ENCODE results near the gene STAM. TPM values are rescaled to one million over a fixed set of nuclear protein-coding genes. Genes with fewer than 3 reads are reported as not detected.

STAM gene
- total and polyA plus RNA-seq, 10 of the 15 experiments (the other 5 are each of a cell fraction or from before 2014, with no cell fraction given), result 8.8 to 15.9 (median 14.4) TPM

GRCh38 chr10:17701301-17701700 is 57.4 kb downstream of the STAM start:
- H3K27me3 ChIP-seq (replicated peaks in 1 of 2; ENCODE audit: control insufficient read depth in 2 of 2, insufficient read depth in 2 of 2, low read length in 1 of 2), result no peaks in the 10 kb centered on the region
- WGBS (ENCODE audit: insufficient coverage, insufficient replicate concordance, low lambda C conversion rate, missing lambda C conversion rate), result 98% methylated on average over 3 of the region's 3 CpGs
- peaks cover 0 to 12% of the 10 kb centered on the region in 2 experiments; a peak in 3 of 4 replicates for H3K36me3 ChIP-seq (ENCODE audit: control insufficient read depth in 2 of 2, insufficient read depth in 2 of 2, low read length in 1 of 2)
- no peak for ATAC-seq
- H3K4me1 ChIP-seq (ENCODE audit: control insufficient read depth, insufficient read depth, low read length), result no peaks in the 10 kb centered on the region
- POLR2A ChIA-PET, result no interaction called here
- H4K20me1 ChIP-seq (ENCODE audit: control insufficient read depth, insufficient read depth), result no peaks in the 10 kb centered on the region
- CTCF ChIA-PET, result no interaction called here
- RAD21 ChIA-PET (ENCODE audit: unreplicated experiment), result no interaction called here
- H2AFZ ChIP-seq (ENCODE audit: control insufficient read depth, low read depth, low read length), result no peak overlapping the region
- no peak for TF ChIP-seq CBFB (IDR thresholded peaks at IDR 0.05; ENCODE audit: low read depth)
- no peak for TF ChIP-seq FOXM1 (IDR thresholded peaks at IDR 0.05; ENCODE audit: low read depth, low read length)
- TF ChIP-seq E4F1 (IDR thresholded peaks at IDR 0.05; ENCODE audit: borderline replicate concordance, partially characterized antibody), result no peak
- TF ChIP-seq ZSCAN29 (IDR thresholded peaks at IDR 0.05), result no peak
- no peak overlapping the region for H3K27ac ChIP-seq (ENCODE audit: control insufficient read depth, insufficient read depth)
- BruUV-seq (replicated peaks), result no TSS peak
- H3K9me3 ChIP-seq (replicated peaks; ENCODE audit: control insufficient read depth, insufficient read depth, low read length), result no peaks in the 10 kb centered on the region
- intact Hi-C loops (cut with micrococcal nuclease; ENCODE audit: unreplicated experiment) (no loop called here), in situ Hi-C loops (cut with MboI) (no loop called here)
- H3K79me2 ChIP-seq (ENCODE audit: control insufficient read depth, insufficient read depth, low read length), result no peaks in the 10 kb centered on the region
- SMC1A ChIA-PET (ENCODE audit: uncharacterized antibody, unreplicated experiment), result interaction anchor here (1.0 kb wide), 1 partner anchor 13 kb away, joined by 3 read pairs; no protein-coding TSS in a partner anchor
- H3K4me2 ChIP-seq (ENCODE audit: control insufficient read depth, insufficient read depth), result no peak overlapping the region
- FAIRE-seq, result no peak
- DNase-seq (ENCODE audit: low read depth, low spot score), result no peak
- H3K4me3 ChIP-seq, result no peak overlapping the region
- H3K9ac ChIP-seq (ENCODE audit: control insufficient read depth, insufficient read depth, low read length), result no peak overlapping the region

GRCh38 chr10:17703706-17704105 is 59.8 kb downstream of the STAM start:
- ChIA-PET RAD21 (ENCODE audit: unreplicated experiment) (interaction anchor here (1.1 kb wide), 1 partner anchor 60 kb away, joined by 3 read pairs; the partner anchor contains the start of gene STAM), CTCF (no interaction called here), POLR2A (no interaction called here), SMC1A (ENCODE audit: uncharacterized antibody, unreplicated experiment) (interaction anchor here (1.1 to 3.3 kb wide), 4 partner anchors 9 to 84 kb away, joined by 3 to 12 read pairs (median 4); partner anchors contain the start of gene STAM)
- no peaks in the 10 kb centered on the region for H3K4me1 ChIP-seq (ENCODE audit: control insufficient read depth, insufficient read depth, low read length)
- H3K79me2 ChIP-seq (ENCODE audit: control insufficient read depth, insufficient read depth, low read length), result no peaks in the 10 kb centered on the region
- in situ Hi-C loops (cut with MboI) (no loop called here), intact Hi-C loops (cut with micrococcal nuclease; ENCODE audit: unreplicated experiment) (no loop called here)
- no peak overlapping the region for H3K9ac ChIP-seq (ENCODE audit: control insufficient read depth, insufficient read depth, low read length)
- no peaks in the 10 kb centered on the region for H3K27me3 ChIP-seq (replicated peaks in 1 of 2; ENCODE audit: control insufficient read depth in 2 of 2, insufficient read depth in 2 of 2, low read length in 1 of 2)
- no peak overlapping the region for H3K27ac ChIP-seq (ENCODE audit: control insufficient read depth, insufficient read depth)
- no TSS peak for BruUV-seq (replicated peaks)
- no peak for DNase-seq (ENCODE audit: low read depth, low spot score)
- FAIRE-seq, result no peak
- no peaks in the 10 kb centered on the region for H4K20me1 ChIP-seq (ENCODE audit: control insufficient read depth, insufficient read depth)
- no peak overlapping the region for H3K4me3 ChIP-seq
- WGBS (ENCODE audit: insufficient coverage, insufficient replicate concordance, low lambda C conversion rate, missing lambda C conversion rate), result 97% methylated on average over 3 of the region's 3 CpGs
- ATAC-seq, result no peak
- H3K36me3 ChIP-seq (ENCODE audit: control insufficient read depth in 2 of 2, insufficient read depth in 2 of 2, low read length in 1 of 2), result peaks cover 1 to 12% of the 10 kb centered on the region in 2 experiments
- no peak overlapping the region for H2AFZ ChIP-seq (ENCODE audit: control insufficient read depth, low read depth, low read length)
- no peaks in the 10 kb centered on the region for H3K9me3 ChIP-seq (replicated peaks; ENCODE audit: control insufficient read depth, insufficient read depth, low read length)
- no peak overlapping the region for H3K4me2 ChIP-seq (ENCODE audit: control insufficient read depth, insufficient read depth)
- TF ChIP-seq RAD51 (IDR thresholded peaks at IDR 0.05) (no peak), BMI1 (IDR thresholded peaks at IDR 0.05; ENCODE audit: borderline replicate concordance) (no peak), RELB (IDR thresholded peaks at IDR 0.05; ENCODE audit: low read depth) (no peak), RFX5 (IDR thresholded peaks at IDR 0.05; ENCODE audit: low read depth, low read length) (no peak), FOXM1 (IDR thresholded peaks at IDR 0.05; ENCODE audit: low read depth, low read length) (no peak), SMAD1 (IDR thresholded peaks at IDR 0.05; ENCODE audit: low read depth, partially characterized antibody) (no peak), BCLAF1 (IDR thresholded peaks at IDR 0.05) (no peak), CEBPB (IDR thresholded peaks at IDR 0.05; ENCODE audit: borderline replicate concordance in 1 of 2, low read depth in 2 of 2, low read length in 2 of 2) (no peak)
